Lower leg skin (tissue), 4 donors: ENCODE measurements around the gene PDE6A. TPM values are rescaled to one million over a fixed set of nuclear protein-coding genes. Genes with fewer than 3 reads are reported as not detected.

Source experiments
- DNase-seq, 2 donors: peaks; one replicate each; pipeline ENCODE4 v3.0.0-alpha.2; 2019; ENCODE audit warnings: low spot score in 2 of 2
- H3K4me3 ChIP-seq: fragments of 200-600 bp; sonication (generic); 2 replicates; pipeline ENCODE4 v1.5.1; 2017; ENCODE audit warnings: mild to moderate bottlenecking, low read depth; ENCODE audit not compliant: poor library complexity, severe bottlenecking
- CTCF ChIP-seq, 3 donors: fragments of 450-650 bp; IDR thresholded peaks; one replicate each; pipeline ENCODE4 v1.5.1; 2016; ENCODE audit warnings: antibody characterized with exemption in 3 of 3, mild to moderate bottlenecking in 3 of 3, moderate library complexity in 2 of 3
- POLR2A ChIP-seq, 2 donors: fragments of 450-650 bp; IDR thresholded peaks; one replicate each; pipeline ENCODE4 v1.6.1; 2016 to 2017; ENCODE audit warnings: antibody characterized with exemption in 2 of 2, mild to moderate bottlenecking in 1 of 2, moderate library complexity in 1 of 2
- WGBS, 2 donors: methylation state at CpG; one replicate each; pipeline ENCODE4 v1.1.5; 2018; 5-methylcytosine and 5-hydroxymethylcytosine counted together
- intact Hi-C: fragments of 100-400 bp; cut with DNase I; formaldehyde crosslinking; loops from one replicate; pipeline ENCODE4 v1.15.0; 2023; ENCODE audit warnings: low total_unique reads
- total RNA-seq, 4 donors: library from RNA; depleted of rRNA; stranded (reverse); fragments of >200 nt; gene quantifications; one replicate each; pipeline ENCODE4 v1.1.0, GENCODE V29; 2016

PDE6A gene
- total RNA-seq, 4 donors from 2014 or later = 0.04 to 1.0 (median 0.49) TPM; not detected in 1

- intact Hi-C loops = no loop called here
- no peak for DNase-seq
- WGBS, 2 donors = 85 to 88% methylated on average over 3 of the region's 3 CpGs
Observed at GRCh38 chr5:149921597-149921996, 23.0 kb downstream of the PDE6A start.

GRCh38 chr5:149917073-149917676, 27.4 kb downstream of the PDE6A start:
- DNase-seq = no peak
- intact Hi-C loops = no loop called here
- 68 to 83% methylated on average over 6 of the region's 6 CpGs for WGBS, 2 donors
- TF ChIP-seq POLR2A (IDR thresholded peaks at IDR 0.05) (no peak), CTCF (IDR thresholded peaks at IDR 0.05) (no peak)
- no peak overlapping the region for H3K4me3 ChIP-seq

More at GRCh38 chr5:149921597-149921996, 23.0 kb downstream of the PDE6A start:
- TF ChIP-seq POLR2A (IDR thresholded peaks at IDR 0.05) = no peak
- TF ChIP-seq CTCF (IDR thresholded peaks at IDR 0.05) = no peak
- H3K4me3 ChIP-seq = no peak overlapping the region

- no peak for DNase-seq
- H3K4me3 ChIP-seq = no peak overlapping the region
- WGBS, 2 donors = 85 to 87% methylated on average over 7 of the region's 7 CpGs
- TF ChIP-seq POLR2A (IDR thresholded peaks at IDR 0.05) (no peak), CTCF (IDR thresholded peaks at IDR 0.05) (no peak)
- intact Hi-C loops = no loop called here
Observed at GRCh38 chr5:149916334-149917072, 28.1 kb downstream of the PDE6A start.

- DNase-seq = no peak
- no peak for TF ChIP-seq POLR2A (IDR thresholded peaks at IDR 0.05)
- no peak for TF ChIP-seq CTCF (IDR thresholded peaks at IDR 0.05)
- WGBS, 2 donors = 65 to 72% methylated on average over 7 of the region's 7 CpGs
- no peak overlapping the region for H3K4me3 ChIP-seq
- intact Hi-C loops = no loop called here
Observed at GRCh38 chr5:149915392-149916260, 29.0 kb downstream of the PDE6A start.

GRCh38 chr5:149913436-149914419, 30.9 kb downstream of the PDE6A start:
- WGBS, 2 donors = 63 to 69% methylated on average over 7 of the region's 7 CpGs
- intact Hi-C loops = no loop called here
- DNase-seq = no peak
- no peak for TF ChIP-seq CTCF (IDR thresholded peaks at IDR 0.05)
- TF ChIP-seq POLR2A (IDR thresholded peaks at IDR 0.05) = no peak
- no peak overlapping the region for H3K4me3 ChIP-seq
